ENCODE measurements around the gene DCUN1D2. TPM values are rescaled to one million over a fixed set of nuclear protein-coding genes. Genes with fewer than 3 reads are reported as not detected.
A peak's percentile ranks its signal among the peaks of the same experiment; 100 is the strongest.

Gene DCUN1D2
- total RNA-seq, 1 donor from 2014 or later = 17.0 TPM

DNA sequence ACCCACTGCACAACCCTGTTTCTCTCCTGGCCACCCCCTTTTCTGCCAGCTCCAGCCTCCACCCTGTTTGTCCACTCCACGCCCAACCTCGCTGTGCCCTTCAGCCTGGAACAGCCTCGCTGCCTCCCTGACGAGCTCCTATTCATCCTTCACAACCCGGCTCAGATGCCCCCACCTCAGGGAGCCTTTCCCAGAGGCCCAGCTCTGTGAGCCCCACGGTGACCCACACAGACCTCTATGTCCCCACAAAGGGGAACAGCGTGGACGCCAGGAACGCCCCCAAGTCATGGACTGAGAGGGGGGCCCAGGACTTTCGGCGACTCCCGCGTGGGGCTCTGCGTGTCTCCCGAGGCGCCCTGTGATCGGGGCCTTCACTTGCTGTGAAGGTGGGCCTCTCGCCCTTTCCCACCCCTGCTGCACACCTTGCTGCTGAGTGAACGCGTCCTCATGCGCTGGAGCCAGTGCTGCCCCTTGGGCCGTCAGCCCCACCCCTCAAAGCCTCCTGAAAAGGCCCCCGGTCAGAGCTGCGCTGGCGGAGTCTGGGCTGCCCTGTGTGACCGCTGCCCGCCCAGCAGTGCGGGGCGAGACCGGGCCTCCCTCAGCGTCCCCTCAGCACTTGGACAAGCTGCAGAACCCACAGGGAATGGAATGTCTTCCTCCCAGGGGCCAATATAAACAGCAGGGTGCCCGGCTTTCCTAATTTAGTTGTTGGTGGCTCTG is 77.2 kb downstream of the DCUN1D2 start:
- Mint-ChIP-seq H3K9me3 (ENCODE audit: low read depth) (peaks cover 3% of the 10 kb centered on the region), H3K27me3 (ENCODE audit: low read depth) (no peaks in the 10 kb centered on the region), H3K36me3 (ENCODE audit: low read depth) (peaks cover 2% of the 10 kb centered on the region), H3K4me1 (ENCODE audit: low read depth) (peaks cover 53% of the 10 kb centered on the region), H3K4me3 (ENCODE audit: unreplicated experiment) (peak overlapping the region; percentile 41), H3K27ac (ENCODE audit: unreplicated experiment) (peak overlapping the region; percentile 91)
- no peak for DNase-seq (ENCODE audit: low spot score)
- no peak for TF ChIP-seq CTCF (IDR thresholded peaks at IDR 0.05)

DNA sequence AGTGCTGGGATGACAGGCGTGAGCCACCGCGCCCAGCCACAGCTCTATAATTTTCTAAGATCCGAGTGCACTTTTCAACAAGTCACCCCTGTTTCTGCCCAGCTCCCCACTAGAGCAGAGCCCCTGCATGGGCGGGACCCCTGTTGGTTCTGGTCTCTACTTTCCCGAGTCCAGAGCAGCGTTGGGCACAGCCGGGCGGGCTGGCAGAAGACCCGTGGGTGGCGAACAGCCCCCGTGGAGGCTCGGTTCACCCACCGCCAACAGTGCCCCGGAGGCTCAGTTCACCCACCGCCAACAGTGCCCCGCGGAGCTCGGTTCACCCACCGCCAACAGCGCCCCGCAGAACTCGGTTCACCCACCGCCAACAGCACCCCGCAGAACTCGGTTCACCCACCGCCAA is 78.1 kb downstream of the DCUN1D2 start:
- no peak for DNase-seq (ENCODE audit: low spot score)
- H3K4me3 Mint-ChIP-seq (ENCODE audit: unreplicated experiment) = no peak overlapping the region
- TF ChIP-seq CTCF (IDR thresholded peaks at IDR 0.05) = no peak
- H3K9me3 Mint-ChIP-seq (ENCODE audit: low read depth) = peaks cover 3% of the 10 kb centered on the region
- H3K27ac Mint-ChIP-seq (ENCODE audit: unreplicated experiment) = no peak overlapping the region
- H3K27me3 Mint-ChIP-seq (ENCODE audit: low read depth) = no peaks in the 10 kb centered on the region
- H3K4me1 Mint-ChIP-seq (ENCODE audit: low read depth) = peaks cover 58% of the 10 kb centered on the region
- peaks cover 2% of the 10 kb centered on the region for H3K36me3 Mint-ChIP-seq (ENCODE audit: low read depth)

GRCh38 chr13:113411216-113412023 is 79.1 kb downstream of the DCUN1D2 start:
- no peak for TF ChIP-seq CTCF (IDR thresholded peaks at IDR 0.05)
- H3K9me3 Mint-ChIP-seq (ENCODE audit: low read depth) = peaks cover 3% of the 10 kb centered on the region
- H3K4me3 Mint-ChIP-seq (ENCODE audit: unreplicated experiment) = peak overlapping the region; percentile 51
- peaks cover 2% of the 10 kb centered on the region for H3K36me3 Mint-ChIP-seq (ENCODE audit: low read depth)
- H3K27ac Mint-ChIP-seq (ENCODE audit: unreplicated experiment) = peak overlapping the region; percentile 99
- H3K4me1 Mint-ChIP-seq (ENCODE audit: low read depth) = peaks cover 66% of the 10 kb centered on the region
- DNase-seq (ENCODE audit: low spot score) = peak; percentile 56
- no peaks in the 10 kb centered on the region for H3K27me3 Mint-ChIP-seq (ENCODE audit: low read depth)

DNA sequence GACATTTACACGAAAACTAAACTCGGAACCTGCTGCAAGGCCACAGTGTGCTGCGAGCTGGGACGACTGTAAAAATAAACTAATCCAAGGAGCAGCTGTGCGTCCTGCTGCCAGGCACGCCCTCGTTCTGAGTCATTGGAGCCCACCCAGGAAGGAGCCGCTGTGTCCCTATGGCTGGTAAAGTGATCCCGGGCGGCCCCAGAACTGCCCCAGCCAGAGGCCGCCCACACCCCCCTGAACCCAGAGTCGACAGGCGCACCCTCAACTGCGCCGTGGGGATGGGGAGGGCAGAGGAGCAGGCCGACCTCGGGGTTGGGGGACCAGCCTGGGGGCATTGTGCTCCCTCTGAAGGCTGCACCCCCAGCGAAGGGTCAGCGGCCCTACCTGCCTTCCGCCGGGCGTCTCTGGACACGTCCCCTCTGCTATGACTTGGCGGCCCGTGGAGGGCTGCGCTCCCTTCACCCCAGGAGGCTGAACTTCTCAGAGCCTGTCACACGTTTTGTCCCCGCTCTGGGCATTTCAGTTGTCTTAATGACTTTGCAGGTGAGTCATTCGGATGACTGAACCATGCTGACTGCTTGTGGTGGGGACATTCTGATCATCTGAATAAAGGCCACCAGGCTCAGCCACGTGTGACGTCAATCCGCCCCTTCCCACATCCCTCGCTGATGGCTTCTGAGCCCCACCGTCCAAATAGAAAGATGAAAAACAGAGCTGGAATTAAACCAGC is 79.9 kb downstream of the DCUN1D2 start:
- Mint-ChIP-seq H3K36me3 (ENCODE audit: low read depth) (peaks cover 2% of the 10 kb centered on the region), H3K4me1 (ENCODE audit: low read depth) (peaks cover 74% of the 10 kb centered on the region), H3K27ac (ENCODE audit: unreplicated experiment) (peak overlapping the region; percentile 99), H3K4me3 (ENCODE audit: unreplicated experiment) (peak overlapping the region; percentile 51), H3K9me3 (ENCODE audit: low read depth) (peaks cover 3% of the 10 kb centered on the region), H3K27me3 (ENCODE audit: low read depth) (no peaks in the 10 kb centered on the region)
- TF ChIP-seq CTCF (IDR thresholded peaks at IDR 0.05) = no peak
- DNase-seq (ENCODE audit: low spot score) = peak; percentile 82

GRCh38 chr13:113408562-113408961 is 81.9 kb downstream of the DCUN1D2 start:
- no peak overlapping the region for H3K27ac Mint-ChIP-seq (ENCODE audit: unreplicated experiment)
- no peak overlapping the region for H3K4me3 Mint-ChIP-seq (ENCODE audit: unreplicated experiment)
- DNase-seq (ENCODE audit: low spot score) = peak; percentile 34
- TF ChIP-seq CTCF (IDR thresholded peaks at IDR 0.05) = no peak
- peaks cover 2% of the 10 kb centered on the region for H3K36me3 Mint-ChIP-seq (ENCODE audit: low read depth)
- no peaks in the 10 kb centered on the region for H3K27me3 Mint-ChIP-seq (ENCODE audit: low read depth)
- peaks cover 63% of the 10 kb centered on the region for H3K4me1 Mint-ChIP-seq (ENCODE audit: low read depth)
- H3K9me3 Mint-ChIP-seq (ENCODE audit: low read depth) = peaks cover 3% of the 10 kb centered on the region

All from chondrocyte (in vitro differentiated cells).